Right lobe of liver (tissue), 6 donors: ENCODE results near the gene DCTPP1. TPM values are rescaled to one million over a fixed set of nuclear protein-coding genes. Genes with fewer than 3 reads are reported as not detected.

Experiments used
- ATAC-seq, 4 donors: fragments of 200-7000 bp; cut with Tn5 transposase; one replicate each; pipeline ENCODE4 v1.9.1; 2020; ENCODE audit warnings: mild to moderate bottlenecking in 4 of 4, moderate library complexity in 4 of 4
- DNase-seq, 3 donors: peaks; one replicate each; pipeline ENCODE4 v3.0.0-alpha.2; 2020
- H3K27ac ChIP-seq, 3 donors: fragments of 200-600 bp; one replicate each; pipeline ENCODE4 v1.8.0; 2022
- H3K27me3 ChIP-seq, 2 donors: fragments of 200-600 bp; one replicate each; pipeline ENCODE4 v1.8.0; 2022
- H3K36me3 ChIP-seq, 4 donors: fragments of 200-600 bp; sonication (generic) in 1 of 4; one replicate each; pipeline versions ENCODE4 v1.5.1 to v1.8.0; 2017 to 2022; ENCODE audit warnings: control low read depth in 1 of 4
- H3K4me1 ChIP-seq, 4 donors: fragments of 200-600 bp; sonication (generic) in 1 of 4; one replicate each; pipeline versions ENCODE4 v1.5.1 to v1.8.0; 2017 to 2022; ENCODE audit warnings: control low read depth in 1 of 4
- H3K4me3 ChIP-seq, 3 donors: fragments of 200-600 bp; one replicate each; pipeline ENCODE4 v1.8.0; 2022
- H3K9me3 ChIP-seq, 4 donors: fragments of 200-600 bp; sonication (generic) in 1 of 4; one replicate each; pipeline versions ENCODE4 v1.5.1 to v1.8.0; 2017 to 2022; ENCODE audit warnings: control low read depth in 1 of 4
- POLR2A ChIP-seq: fragments of 450-650 bp; IDR thresholded peaks from one replicate; pipeline ENCODE4 v1.6.1; 2017; ENCODE audit warnings: antibody characterized with exemption, mild to moderate bottlenecking
- WGBS: methylation state at CpG from one replicate; pipeline ENCODE4 v1.1.6; 2018; ENCODE audit warnings: low coverage, low lambda C conversion rate; ENCODE audit not compliant: insufficient coverage; ENCODE audit errors: missing lambda C conversion rate; 5-methylcytosine and 5-hydroxymethylcytosine counted together
- intact Hi-C, 2 donors: fragments of 100-400 bp; cut with DNase I; formaldehyde crosslinking; loops; one replicate each; pipeline versions ENCODE4 v1.11.2 to v1.14.1; 2022
- total RNA-seq, 6 experiments: library from RNA; depleted of rRNA in 2 of 6; stranded (reverse); fragments of >200 nt in 2 of 6; fragmentation: NEBNext Ultra II Directional in 3 of 6; extraction: Animal tissue kit (Norgen Biotek cat#: 25700) in 3 of 6; gene quantifications; one replicate each; pipeline versions ENCODE4 v1.1.0 to v1.2.4, GENCODE V29; 2016 to 2023
- TF ChIP-seq, protein P1 (sequence below), 4 donors: fragments of 200-600 bp in 3 of 4; fragments of 450-650 bp in 1 of 4; IDR thresholded peaks; one replicate each; pipeline versions ENCODE4 v1.5.1 to v1.8.0; 2016 to 2022; ENCODE audit warnings: antibody characterized with exemption in 4 of 4, mild to moderate bottlenecking in 2 of 4
- donor health status: DM: no; HTN: yes; CAD: no.
- donor health status: DM: no; HTN: no; CAD: no.
- donor health status: DM: no; HTN: no; CAD: no.
- donor health status: DM: no; HTN: yes; CAD: no.
- donor health status: DM: no; HTN: yes; CAD: no.

DCTPP1 gene
- total RNA-seq, 6 experiments from 2014 or later, result 10.0 to 17.9 (median 13.9) TPM

DNA sequence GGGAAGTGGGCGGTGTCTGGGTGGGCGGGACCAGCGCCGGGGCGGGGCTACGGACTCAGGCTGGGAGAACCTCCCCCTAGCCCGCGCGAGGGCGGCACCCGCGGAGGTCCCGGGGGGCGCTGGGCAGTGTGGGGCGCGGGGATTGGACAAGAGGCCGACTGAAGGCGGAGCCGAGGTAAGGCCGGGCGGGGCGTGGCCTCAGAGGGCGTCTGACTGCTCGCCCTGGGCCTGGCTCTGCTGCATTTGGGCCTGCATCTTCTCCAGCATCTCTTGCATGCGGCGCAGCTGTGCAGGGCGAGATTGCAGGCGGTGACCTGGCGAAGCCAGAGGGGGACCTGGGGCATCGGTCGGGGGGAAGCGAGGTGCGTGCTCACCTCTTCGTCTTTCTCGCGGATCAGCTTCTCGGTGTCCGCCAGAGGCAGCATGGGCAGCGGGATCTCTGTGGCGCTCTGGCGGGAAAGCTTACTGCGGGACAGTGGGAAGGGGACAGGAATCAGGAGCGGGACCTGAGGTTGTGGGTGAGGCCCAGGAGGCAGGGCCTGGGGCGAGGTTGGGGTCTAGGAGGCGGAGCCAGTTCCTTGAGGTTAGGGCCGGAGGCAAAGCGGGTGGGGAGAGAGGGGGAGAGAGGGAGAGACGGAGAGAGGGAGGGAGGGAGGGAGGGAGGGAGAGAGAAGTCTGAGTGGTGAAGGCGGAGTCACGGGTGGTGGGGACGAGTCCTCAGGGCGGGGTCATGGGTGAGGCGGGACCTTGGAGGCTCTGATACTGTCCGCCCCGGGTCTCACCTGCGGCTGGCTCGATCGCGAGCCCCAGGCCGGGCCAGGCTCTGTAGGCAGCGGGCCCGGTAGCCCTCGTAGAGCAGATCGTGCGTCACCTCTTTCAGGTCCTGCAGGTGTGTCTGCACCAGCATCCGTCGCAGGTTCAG, 51.3 kb downstream of the DCTPP1 start:
- no peaks in the 10 kb centered on the region for H3K36me3 ChIP-seq
- H3K4me3 ChIP-seq, result peak overlapping the region; percentile 60 to 69 (median 64)
- intact Hi-C loops, result no loop called here
- H3K27ac ChIP-seq, result peak overlapping the region; percentile 88 to 97 (median 96)
- H3K27me3 ChIP-seq, result no peaks in the 10 kb centered on the region
- no peaks in the 10 kb centered on the region for H3K9me3 ChIP-seq
- H3K4me1 ChIP-seq, result peaks cover 0 to 9% (median 3%) of the 10 kb centered on the region in 4 donors
- peak; percentile 99 to 100 (median 99) for DNase-seq
- TF ChIP-seq POLR2A, result peak; percentile 72
- TF ChIP-seq, protein P1, sequence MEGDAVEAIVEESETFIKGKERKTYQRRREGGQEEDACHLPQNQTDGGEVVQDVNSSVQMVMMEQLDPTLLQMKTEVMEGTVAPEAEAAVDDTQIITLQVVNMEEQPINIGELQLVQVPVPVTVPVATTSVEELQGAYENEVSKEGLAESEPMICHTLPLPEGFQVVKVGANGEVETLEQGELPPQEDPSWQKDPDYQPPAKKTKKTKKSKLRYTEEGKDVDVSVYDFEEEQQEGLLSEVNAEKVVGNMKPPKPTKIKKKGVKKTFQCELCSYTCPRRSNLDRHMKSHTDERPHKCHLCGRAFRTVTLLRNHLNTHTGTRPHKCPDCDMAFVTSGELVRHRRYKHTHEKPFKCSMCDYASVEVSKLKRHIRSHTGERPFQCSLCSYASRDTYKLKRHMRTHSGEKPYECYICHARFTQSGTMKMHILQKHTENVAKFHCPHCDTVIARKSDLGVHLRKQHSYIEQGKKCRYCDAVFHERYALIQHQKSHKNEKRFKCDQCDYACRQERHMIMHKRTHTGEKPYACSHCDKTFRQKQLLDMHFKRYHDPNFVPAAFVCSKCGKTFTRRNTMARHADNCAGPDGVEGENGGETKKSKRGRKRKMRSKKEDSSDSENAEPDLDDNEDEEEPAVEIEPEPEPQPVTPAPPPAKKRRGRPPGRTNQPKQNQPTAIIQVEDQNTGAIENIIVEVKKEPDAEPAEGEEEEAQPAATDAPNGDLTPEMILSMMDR (IDR thresholded peaks at IDR 0.05), result peak in 1 of 4 donors; percentile 13
- WGBS, result 1% methylated on average over 23 of the region's 67 CpGs
- ATAC-seq, result peak; percentile 92 to 97 (median 95)

DNA sequence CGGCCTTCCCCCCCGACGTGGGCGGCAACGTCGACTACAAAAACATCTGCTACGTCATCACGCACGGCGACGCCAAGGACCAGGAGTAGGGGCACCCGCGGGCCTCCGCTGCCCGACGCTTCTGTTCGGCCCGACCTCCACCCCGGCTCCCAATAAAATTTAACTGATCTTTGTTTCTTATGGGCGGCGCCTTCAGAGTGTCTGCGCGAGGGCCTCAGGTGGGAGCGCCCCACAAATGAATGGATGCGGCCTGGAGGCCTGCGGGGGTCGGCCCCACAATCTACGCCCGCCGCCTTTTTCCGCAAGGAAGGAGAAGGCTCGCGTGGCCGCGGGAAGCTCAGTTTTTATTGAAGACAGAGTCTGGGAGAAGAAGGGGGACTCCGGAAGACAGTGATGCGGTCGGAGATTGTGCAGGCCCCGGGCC, 52.0 kb downstream of the DCTPP1 start:
- H3K36me3 ChIP-seq, result no peaks in the 10 kb centered on the region
- 7% methylated on average over 35 of the region's 39 CpGs for WGBS
- no peaks in the 10 kb centered on the region for H3K9me3 ChIP-seq
- H3K27ac ChIP-seq, result peak overlapping the region; percentile 88 to 97 (median 96)
- peaks cover 0 to 9% (median 3%) of the 10 kb centered on the region in 4 donors for H3K4me1 ChIP-seq
- DNase-seq, result peak; percentile 87 to 90 (median 87)
- H3K27me3 ChIP-seq, result no peaks in the 10 kb centered on the region
- intact Hi-C loops, result no loop called here
- peak overlapping the region; percentile 60 to 69 (median 64) for H3K4me3 ChIP-seq
- TF ChIP-seq POLR2A, result no peak
- TF ChIP-seq, protein P1 (IDR thresholded peaks at IDR 0.05), result no peak
- ATAC-seq, result peak; percentile 34 to 58 (median 49)

DNA sequence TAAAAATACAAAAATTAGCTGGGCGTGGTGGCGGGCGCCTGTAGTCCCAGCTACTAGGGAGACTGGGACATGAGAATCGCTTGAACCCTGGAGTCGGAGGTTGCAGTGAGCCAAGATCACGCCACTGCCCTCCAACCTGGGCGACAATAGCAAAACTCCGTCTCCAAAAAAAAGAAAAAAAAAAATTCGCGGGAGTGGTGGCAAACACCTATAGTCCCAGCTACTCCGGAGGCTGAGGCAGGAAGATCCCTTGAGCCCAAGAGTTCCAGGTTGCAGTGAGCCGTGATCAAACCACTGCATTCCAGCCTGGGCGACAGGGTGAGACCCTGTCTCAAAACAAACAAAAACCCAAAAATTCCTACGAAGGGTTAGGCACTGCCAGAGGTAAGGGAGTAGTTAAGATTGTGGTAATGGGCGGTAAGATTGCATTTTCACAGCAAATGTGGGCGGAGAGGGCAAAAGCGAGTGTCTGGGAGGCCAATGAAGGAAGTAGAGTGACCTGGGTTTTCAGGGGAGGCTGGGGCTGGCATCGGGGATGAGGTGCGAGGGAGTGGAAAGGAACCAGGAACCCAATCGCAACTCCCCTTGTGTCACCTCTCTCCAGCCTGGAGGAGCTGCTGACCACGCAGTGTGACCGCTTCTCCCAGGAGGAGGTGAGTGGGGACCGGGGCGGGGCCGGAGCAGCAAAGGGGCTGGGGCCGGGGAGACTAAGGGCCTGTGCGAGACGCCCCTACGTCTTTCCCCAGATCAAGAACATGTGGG, 52.6 kb downstream of the DCTPP1 start:
- TF ChIP-seq POLR2A, result no peak
- TF ChIP-seq, protein P1 (IDR thresholded peaks at IDR 0.05), result no peak
- no peak for ATAC-seq
- 51% methylated on average over 20 of the region's 29 CpGs for WGBS
- no peak for DNase-seq
- Histone ChIP-seq H3K4me1 (peaks cover 0 to 9% (median 3%) of the 10 kb centered on the region in 4 donors), H3K27ac (peak overlapping the region; percentile 88 to 97 (median 96)), H3K9me3 (no peaks in the 10 kb centered on the region), H3K36me3 (no peaks in the 10 kb centered on the region), H3K27me3 (no peaks in the 10 kb centered on the region), H3K4me3 (peak overlapping the region; percentile 60 to 69 (median 64))
- intact Hi-C loops, result no loop called here

DNA sequence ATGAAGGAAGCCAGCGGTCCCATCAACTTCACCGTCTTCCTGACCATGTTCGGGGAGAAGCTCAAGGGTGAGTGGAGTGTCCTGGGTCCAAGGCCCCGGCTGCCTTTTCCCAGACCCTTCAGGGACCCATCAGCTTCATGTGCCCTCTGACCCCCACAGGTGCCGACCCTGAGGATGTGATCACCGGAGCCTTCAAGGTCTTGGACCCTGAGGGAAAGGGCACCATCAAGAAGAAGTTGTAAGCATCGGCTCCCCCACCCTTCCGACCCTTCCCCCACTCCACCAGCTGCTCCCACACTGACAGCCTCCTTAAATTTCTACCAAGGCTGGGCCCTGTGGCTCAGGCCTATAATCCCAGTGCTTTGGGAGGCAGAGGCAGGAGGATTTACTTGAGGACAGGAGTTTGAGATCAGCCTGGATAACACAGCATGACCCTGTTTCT, 53.3 kb downstream of the DCTPP1 start:
- intact Hi-C loops, result no loop called here
- Histone ChIP-seq H3K4me3 (no peak overlapping the region), H3K9me3 (no peaks in the 10 kb centered on the region), H3K27ac (peak overlapping the region in 1 of 3 donors; percentile 97), H3K36me3 (no peaks in the 10 kb centered on the region), H3K4me1 (peaks cover 0 to 9% (median 3%) of the 10 kb centered on the region in 4 donors), H3K27me3 (no peaks in the 10 kb centered on the region)
- 93% methylated on average over 3 of the region's 8 CpGs for WGBS
- TF ChIP-seq POLR2A, result no peak
- TF ChIP-seq, protein P1 (IDR thresholded peaks at IDR 0.05), result no peak
- ATAC-seq, result no peak
- peak in 1 of 3 donors; percentile 21 for DNase-seq
